ENCODE results near the gene PLA2G6.

DNA sequence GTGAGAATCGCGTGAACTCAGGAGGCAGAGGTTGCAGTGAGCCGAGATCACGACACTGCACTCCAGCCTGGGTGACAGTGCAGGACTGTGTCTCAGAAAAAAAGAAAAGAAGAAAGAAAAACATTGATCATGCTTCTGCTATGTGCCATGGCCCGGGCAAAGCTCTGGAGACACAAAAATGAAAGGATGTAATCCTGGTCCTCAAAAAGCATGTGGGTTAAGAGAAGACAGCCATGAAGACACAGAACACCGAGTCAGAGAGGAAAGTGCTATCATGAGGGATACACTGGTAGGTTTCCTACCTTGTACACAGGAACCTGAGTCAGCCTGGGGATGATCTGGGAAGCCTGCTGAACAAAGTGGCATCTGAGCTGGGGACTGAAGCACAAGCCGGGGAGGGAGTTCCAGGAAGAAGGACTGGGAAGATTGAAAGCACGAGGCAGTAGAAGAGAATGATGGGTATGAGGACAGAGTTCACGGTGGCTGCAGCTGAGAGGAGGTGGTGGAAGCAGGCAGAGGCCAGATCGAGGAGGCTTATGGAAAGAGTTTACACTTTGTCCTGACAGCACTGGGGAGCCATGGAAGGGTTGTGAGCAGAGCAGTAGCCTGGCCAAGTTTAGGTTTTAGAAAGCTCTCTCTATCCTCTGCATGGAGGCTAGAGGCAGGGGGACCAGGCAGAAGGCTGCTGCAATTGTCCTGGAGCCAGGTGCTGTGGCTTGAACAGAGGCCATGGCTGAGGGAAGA lies 10.3 kb upstream of the PLA2G6 start:
- TF ChIP-seq POLR2A (IDR thresholded peaks at IDR 0.05) (no peak), CTCF (IDR thresholded peaks at IDR 0.05) (no peak)

All from lower leg skin (tissue), 3 donors.